Neural progenitor cell (in vitro differentiated cells): ENCODE results near the gene ESCO1. TPM values are rescaled to one million over a fixed set of nuclear protein-coding genes. Genes with fewer than 3 reads are reported as not detected.

Experiments
- DNase-seq: peaks from one replicate; pipeline ENCODE4 v3.0.0-alpha.2; 2016; ENCODE audit warnings: low spot score
- H2AFZ ChIP-seq: fragments of 200-600 bp; sonication (generic); replicated peaks from 2 replicates; pipeline ENCODE4 v1.6.1; 2016; ENCODE audit warnings: antibody characterized with exemption
- H3F3A ChIP-seq: fragments of 200-600 bp; sonication (generic); 2 replicates; pipeline ENCODE4 v1.6.1; 2016; ENCODE audit warnings: antibody characterized with exemption, low read depth
- H3K27ac ChIP-seq: fragments of 200-600 bp; sonication (generic); 2 replicates; pipeline ENCODE4 v1.5.1; 2016; ENCODE audit warnings: mild to moderate bottlenecking
- H3K27me3 ChIP-seq: fragments of 200-600 bp; sonication (generic); 2 replicates; pipeline ENCODE4 v1.6.1; 2016; ENCODE audit warnings: mild to moderate bottlenecking, moderate library complexity
- H3K36me3 ChIP-seq: fragments of 200-600 bp; sonication (generic); 2 replicates; pipeline ENCODE4 v1.5.1; 2016
- H3K4me1 ChIP-seq: fragments of 200-600 bp; sonication (generic); 2 replicates; pipeline ENCODE4 v1.6.1; 2016; ENCODE audit warnings: mixed run types
- H3K4me2 ChIP-seq: fragments of 200-600 bp; sonication (generic); 2 replicates; pipeline ENCODE4 v1.6.1; 2016
- H3K4me3 ChIP-seq: fragments of 200-600 bp; sonication (generic); 2 replicates; pipeline ENCODE4 v1.5.1; 2016
- H3K79me2 ChIP-seq: fragments of 200-600 bp; sonication (generic); 2 replicates; pipeline ENCODE4 v1.6.1; 2016; ENCODE audit warnings: low read depth
- H3K9ac ChIP-seq: fragments of 200-600 bp; sonication (generic); 2 replicates; pipeline ENCODE4 v1.6.1; 2016
- H3K9me3 ChIP-seq: fragments of 200-600 bp; sonication (generic); 2 replicates; pipeline ENCODE4 v1.5.1; 2016; ENCODE audit warnings: low read depth
- H4K20me1 ChIP-seq: fragments of 200-600 bp; sonication (generic); 2 replicates; pipeline ENCODE4 v1.6.1; 2016; ENCODE audit warnings: low read depth
- H3K27ac Mint-ChIP-seq: 3 replicates; pipeline ENCODE4 v1.8.0; 2021; ENCODE audit warnings: mixed read lengths
- H3K27me3 Mint-ChIP-seq: 2 replicates; pipeline ENCODE4 v1.8.0; 2022; ENCODE audit warnings: low read depth, mild to moderate bottlenecking, inconsistent platforms, moderate library complexity, mixed read lengths; ENCODE audit not compliant: insufficient read depth
- H3K36me3 Mint-ChIP-seq: 3 replicates; pipeline ENCODE4 v1.8.0; 2021; ENCODE audit warnings: mixed read lengths
- H3K4me1 Mint-ChIP-seq: 3 replicates; pipeline ENCODE4 v1.8.0; 2021; ENCODE audit warnings: mixed read lengths
- H3K4me3 Mint-ChIP-seq: 3 replicates; pipeline ENCODE4 v1.8.0; 2021; ENCODE audit warnings: mild to moderate bottlenecking, moderate library complexity, mixed read lengths
- H3K9me3 Mint-ChIP-seq: 3 replicates; pipeline ENCODE4 v1.8.0; 2020; ENCODE audit warnings: mixed read lengths
- EZH2 ChIP-seq: fragments of 200-600 bp; sonication (generic); IDR thresholded peaks from 2 replicates; pipeline ENCODE4 v1.6.1; 2017; ENCODE audit warnings: antibody characterized with exemption, mild to moderate bottlenecking, moderate library complexity
- EZH2phosphoT487 ChIP-seq: fragments of 200-600 bp; sonication (generic); IDR thresholded peaks from 2 replicates; pipeline ENCODE4 v1.6.1; 2017; ENCODE audit warnings: antibody characterized with exemption
- total RNA-seq: library from RNA; depleted of rRNA; stranded (reverse); fragments of >200 nt; gene quantifications from 2 replicates; pipeline ENCODE4 v1.2.3, GENCODE V29; 2015; ENCODE audit warnings: low replicate concordance
- TF ChIP-seq, protein P1 (sequence below): fragments of 200-600 bp; sonication (generic); IDR thresholded peaks from 2 replicates; pipeline ENCODE4 v1.5.1; 2017; ENCODE audit warnings: antibody characterized with exemption, mild to moderate bottlenecking

Gene ESCO1
- total RNA-seq, 1 donor from 2014 or later: 48.8 TPM

DNA sequence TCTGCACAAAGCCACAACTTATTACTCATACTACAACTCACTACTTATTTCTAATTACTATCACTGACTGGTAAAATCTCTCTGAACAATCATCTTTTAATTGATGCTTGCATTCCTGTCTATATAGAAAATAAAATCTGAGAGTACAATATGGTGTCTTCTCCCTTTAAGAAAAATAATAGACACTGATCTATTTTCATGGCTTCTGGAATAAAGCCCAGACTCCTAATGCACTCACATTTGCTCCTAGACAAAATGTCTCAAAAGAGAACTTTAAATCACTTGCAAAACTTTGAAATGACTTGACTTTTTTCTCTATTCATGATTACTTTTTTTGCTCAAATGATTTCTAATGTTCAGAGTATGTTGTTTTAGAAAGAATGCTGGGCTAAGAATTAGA lies 28.7 kb downstream of the ESCO1 start:
- Histone ChIP-seq H2AFZ (no peak overlapping the region), H3K9ac (no peak overlapping the region), H3K36me3 (peaks cover 44% of the 10 kb centered on the region), H3K9me3 (no peaks in the 10 kb centered on the region), H3K27ac (no peak overlapping the region), H3F3A (peaks cover 11% of the 10 kb centered on the region), H3K79me2 (peaks cover 8% of the 10 kb centered on the region), H3K4me1 (no peaks in the 10 kb centered on the region), H3K4me3 (no peak overlapping the region), H3K4me2 (no peak overlapping the region), H3K27me3 (no peaks in the 10 kb centered on the region), H4K20me1 (no peaks in the 10 kb centered on the region)
- H3K9me3 Mint-ChIP-seq: no peaks in the 10 kb centered on the region
- no peak for DNase-seq
- no peak overlapping the region for H3K27ac Mint-ChIP-seq
- no peak overlapping the region for H3K4me3 Mint-ChIP-seq
- H3K36me3 Mint-ChIP-seq: peaks cover 24% of the 10 kb centered on the region
- no peak for TF ChIP-seq EZH2phosphoT487
- TF ChIP-seq, protein P1, sequence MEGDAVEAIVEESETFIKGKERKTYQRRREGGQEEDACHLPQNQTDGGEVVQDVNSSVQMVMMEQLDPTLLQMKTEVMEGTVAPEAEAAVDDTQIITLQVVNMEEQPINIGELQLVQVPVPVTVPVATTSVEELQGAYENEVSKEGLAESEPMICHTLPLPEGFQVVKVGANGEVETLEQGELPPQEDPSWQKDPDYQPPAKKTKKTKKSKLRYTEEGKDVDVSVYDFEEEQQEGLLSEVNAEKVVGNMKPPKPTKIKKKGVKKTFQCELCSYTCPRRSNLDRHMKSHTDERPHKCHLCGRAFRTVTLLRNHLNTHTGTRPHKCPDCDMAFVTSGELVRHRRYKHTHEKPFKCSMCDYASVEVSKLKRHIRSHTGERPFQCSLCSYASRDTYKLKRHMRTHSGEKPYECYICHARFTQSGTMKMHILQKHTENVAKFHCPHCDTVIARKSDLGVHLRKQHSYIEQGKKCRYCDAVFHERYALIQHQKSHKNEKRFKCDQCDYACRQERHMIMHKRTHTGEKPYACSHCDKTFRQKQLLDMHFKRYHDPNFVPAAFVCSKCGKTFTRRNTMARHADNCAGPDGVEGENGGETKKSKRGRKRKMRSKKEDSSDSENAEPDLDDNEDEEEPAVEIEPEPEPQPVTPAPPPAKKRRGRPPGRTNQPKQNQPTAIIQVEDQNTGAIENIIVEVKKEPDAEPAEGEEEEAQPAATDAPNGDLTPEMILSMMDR: no peak
- H3K27me3 Mint-ChIP-seq: peaks cover 2% of the 10 kb centered on the region
- no peaks in the 10 kb centered on the region for H3K4me1 Mint-ChIP-seq

DNA sequence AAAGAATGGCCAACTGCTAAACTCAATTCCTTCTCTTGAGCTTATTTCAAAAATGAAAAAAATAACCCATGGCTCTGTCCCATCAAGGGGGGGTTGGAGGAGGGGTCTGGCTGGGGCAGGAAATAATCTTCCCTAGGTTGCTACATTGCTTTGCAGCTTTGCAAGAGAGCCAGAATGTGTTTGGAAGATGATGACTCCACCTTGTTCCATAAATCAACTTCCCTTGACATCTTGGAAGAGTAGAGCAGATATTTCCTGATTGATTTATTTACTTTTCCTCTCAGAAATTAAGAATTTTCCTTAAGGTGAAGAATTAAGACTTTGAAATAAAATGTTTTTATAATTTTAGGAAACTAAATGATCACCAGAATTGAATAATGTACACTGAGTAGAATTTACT lies 41.3 kb downstream of the ESCO1 start:
- no peak overlapping the region for H3K27ac ChIP-seq
- no peaks in the 10 kb centered on the region for H3K9me3 Mint-ChIP-seq
- H3F3A ChIP-seq: no peaks in the 10 kb centered on the region
- no peaks in the 10 kb centered on the region for H3K79me2 ChIP-seq
- H3K36me3 ChIP-seq: peaks cover 10% of the 10 kb centered on the region
- H3K27me3 Mint-ChIP-seq: no peaks in the 10 kb centered on the region
- H3K4me1 Mint-ChIP-seq: no peaks in the 10 kb centered on the region
- no peak overlapping the region for H3K9ac ChIP-seq
- H3K27me3 ChIP-seq: no peaks in the 10 kb centered on the region
- no peak overlapping the region for H2AFZ ChIP-seq
- DNase-seq: no peak
- no peaks in the 10 kb centered on the region for H3K4me1 ChIP-seq
- no peak overlapping the region for H3K4me3 Mint-ChIP-seq
- TF ChIP-seq, protein P1: no peak
- no peak for TF ChIP-seq EZH2
- no peaks in the 10 kb centered on the region for H4K20me1 ChIP-seq
- peaks cover 19% of the 10 kb centered on the region for H3K36me3 Mint-ChIP-seq
- H3K27ac Mint-ChIP-seq: no peak overlapping the region
- no peak overlapping the region for H3K4me2 ChIP-seq
- H3K4me3 ChIP-seq: no peak overlapping the region
- H3K9me3 ChIP-seq: no peaks in the 10 kb centered on the region

DNA sequence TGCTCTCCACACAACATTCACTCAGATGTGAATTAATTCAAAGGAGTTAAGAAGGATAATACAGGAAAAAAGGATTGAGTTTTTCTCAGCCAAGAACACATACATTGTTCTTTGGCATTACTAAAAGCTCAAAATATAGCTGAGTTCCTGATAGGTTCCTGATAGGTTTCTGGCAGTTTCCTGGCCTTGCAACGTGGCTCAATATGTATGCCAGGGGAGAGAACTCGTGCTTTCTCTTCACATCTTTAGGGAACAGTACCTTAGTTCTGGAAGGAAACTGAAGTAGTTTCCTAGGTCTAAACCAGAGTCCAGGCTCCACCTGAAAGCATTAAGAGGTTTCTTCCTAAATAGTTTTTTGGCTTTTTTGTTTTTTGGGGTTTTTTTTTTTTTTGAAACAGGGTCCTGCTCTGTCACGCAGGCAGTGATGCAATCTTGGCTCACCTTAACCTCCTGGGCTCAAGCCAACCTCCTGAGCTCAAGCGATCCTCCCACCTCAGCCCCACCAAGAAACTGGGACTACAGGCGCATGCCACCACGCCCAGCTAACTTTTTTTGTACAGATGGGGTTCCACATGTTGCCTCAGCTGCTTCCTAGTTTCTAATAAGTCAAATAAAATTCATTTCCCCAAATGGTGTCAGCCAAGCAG lies 42.8 kb downstream of the ESCO1 start:
- DNase-seq: no peak
- TF ChIP-seq, protein P1: no peak
- TF ChIP-seq EZH2: no peak
- no peak for TF ChIP-seq EZH2phosphoT487
- H2AFZ ChIP-seq: no peak overlapping the region
- H3F3A ChIP-seq: no peaks in the 10 kb centered on the region
- H3K4me3 ChIP-seq: no peak overlapping the region
- no peaks in the 10 kb centered on the region for H3K27me3 Mint-ChIP-seq
- H3K27ac ChIP-seq: peak overlapping the region; percentile 3
- H3K27me3 ChIP-seq: no peaks in the 10 kb centered on the region
- no peak overlapping the region for H3K9ac ChIP-seq
- peaks cover 10% of the 10 kb centered on the region for H3K36me3 ChIP-seq
- H3K4me3 Mint-ChIP-seq: no peak overlapping the region
- no peaks in the 10 kb centered on the region for H4K20me1 ChIP-seq
- H3K4me1 Mint-ChIP-seq: no peaks in the 10 kb centered on the region
- no peaks in the 10 kb centered on the region for H3K9me3 Mint-ChIP-seq
- H3K9me3 ChIP-seq: no peaks in the 10 kb centered on the region
- H3K4me2 ChIP-seq: no peak overlapping the region
- no peak overlapping the region for H3K27ac Mint-ChIP-seq
- H3K79me2 ChIP-seq: no peaks in the 10 kb centered on the region
- H3K4me1 ChIP-seq: no peaks in the 10 kb centered on the region
- H3K36me3 Mint-ChIP-seq: peaks cover 18% of the 10 kb centered on the region
